Tibial artery (tissue), 4 donors: Measurements from ENCODE around the gene CD34.

Experiments used
- DNase-seq, 2 donors: peaks; one replicate each; pipeline ENCODE4 v3.0.0-alpha.2; 2019
- H3K27ac ChIP-seq, 2 donors: fragments of 200-600 bp; sonication (generic) in 1 of 2; 1 replicate in 1 of 2; 2 replicates in 1 of 2; pipeline ENCODE4 v1.5.1; 2018 to 2019; ENCODE audit warnings: mild to moderate bottlenecking in 1 of 2
- H3K27me3 ChIP-seq, 2 donors: fragments of 200-600 bp; sonication (generic) in 1 of 2; one replicate each; pipeline versions ENCODE4 v1.5.1 to v1.6.0; 2016 to 2019
- H3K36me3 ChIP-seq, 3 donors: fragments of 200-600 bp; sonication (generic) in 2 of 3; one replicate each; pipeline ENCODE4 v1.5.1; 2016 to 2019; ENCODE audit warnings: mild to moderate bottlenecking in 2 of 3
- H3K4me1 ChIP-seq, 4 donors: fragments of 200-600 bp; sonication (generic) in 2 of 4; 1 replicate in 3 of 4; 2 replicates in 1 of 4; pipeline ENCODE4 v1.5.1; 2016 to 2019
- H3K4me3 ChIP-seq, 2 donors: fragments of 200-600 bp; sonication (generic) in 1 of 2; 1 replicate in 1 of 2; 2 replicates in 1 of 2; pipeline ENCODE4 v1.5.1; 2018 to 2019; ENCODE audit warnings: mild to moderate bottlenecking in 2 of 2
- H3K9me3 ChIP-seq, 3 donors: fragments of 200-600 bp; sonication (generic) in 1 of 3; one replicate each; pipeline ENCODE4 v1.5.1; 2016 to 2019
- CTCF ChIP-seq, 2 experiments: fragments of 200-600 bp in 1 of 2; fragments of 450-650 bp in 1 of 2; IDR thresholded peaks; one replicate each; pipeline ENCODE4 v1.5.1; 2017 to 2019; ENCODE audit warnings: antibody characterized with exemption in 2 of 2, mild to moderate bottlenecking in 1 of 2, moderate library complexity in 1 of 2
- intact Hi-C: fragments of 100-400 bp; cut with DNase I; formaldehyde crosslinking; loops from one replicate; pipeline ENCODE4 v1.15.0; 2023; ENCODE audit warnings: low total_unique reads

The CD34 gene

GRCh38 chr1:207913951-207914350, 3.0 kb upstream of the CD34 start:
- no peak overlapping the region for H3K4me3 ChIP-seq
- TF ChIP-seq CTCF (IDR thresholded peaks at IDR 0.05): no peak
- no peaks in the 10 kb centered on the region for H3K36me3 ChIP-seq
- intact Hi-C loops: no loop called here
- no peak for DNase-seq
- peaks cover 0 to 16% (median 9%) of the 10 kb centered on the region in 4 donors for H3K4me1 ChIP-seq
- H3K27me3 ChIP-seq: peaks cover 0 to 7% of the 10 kb centered on the region in 2 donors
- H3K9me3 ChIP-seq: no peaks in the 10 kb centered on the region
- H3K27ac ChIP-seq: no peak overlapping the region

GRCh38 chr1:207911856-207912760, 1.2 kb upstream of the CD34 start:
- DNase-seq: no peak
- intact Hi-C loops: no loop called here
- peaks cover 0 to 7% of the 10 kb centered on the region in 2 donors for H3K27me3 ChIP-seq
- no peak overlapping the region for H3K4me3 ChIP-seq
- H3K27ac ChIP-seq: no peak overlapping the region
- H3K36me3 ChIP-seq: no peaks in the 10 kb centered on the region
- no peaks in the 10 kb centered on the region for H3K9me3 ChIP-seq
- no peak for TF ChIP-seq CTCF (IDR thresholded peaks at IDR 0.05)
- H3K4me1 ChIP-seq: peaks cover 0 to 13% (median 7%) of the 10 kb centered on the region in 4 donors

- no peaks in the 10 kb centered on the region for H3K36me3 ChIP-seq
- H3K27me3 ChIP-seq: peaks cover 0 to 7% of the 10 kb centered on the region in 2 donors
- TF ChIP-seq CTCF (IDR thresholded peaks at IDR 0.05): no peak
- peak overlapping the region; percentile 53 to 56 for H3K4me3 ChIP-seq
- H3K9me3 ChIP-seq: no peaks in the 10 kb centered on the region
- DNase-seq: no peak
- H3K4me1 ChIP-seq: peaks cover 0 to 13% (median 7%) of the 10 kb centered on the region in 4 donors
- peak overlapping the region; percentile 25 to 71 for H3K27ac ChIP-seq
- intact Hi-C loops: no loop called here
Observed at GRCh38 chr1:207909687-207910086, 1.2 kb downstream of the CD34 start.

- Histone ChIP-seq H3K4me1 (peaks cover 0 to 13% (median 7%) of the 10 kb centered on the region in 4 donors), H3K36me3 (no peaks in the 10 kb centered on the region), H3K4me3 (no peak overlapping the region), H3K9me3 (no peaks in the 10 kb centered on the region), H3K27me3 (peaks cover 0 to 7% of the 10 kb centered on the region in 2 donors), H3K27ac (peak overlapping the region in 1 of 2 donors; percentile 71)
- DNase-seq: peak in 1 of 2 donors; percentile 63
- intact Hi-C loops: no loop called here
- no peak for TF ChIP-seq CTCF (IDR thresholded peaks at IDR 0.05)
Observed at GRCh38 chr1:207908107-207908734, 2.7 kb downstream of the CD34 start.

- no peak overlapping the region for H3K4me3 ChIP-seq
- H3K4me1 ChIP-seq: no peaks in the 10 kb centered on the region
- DNase-seq: no peak
- no peak overlapping the region for H3K27ac ChIP-seq
- no peaks in the 10 kb centered on the region for H3K27me3 ChIP-seq
- H3K9me3 ChIP-seq: no peaks in the 10 kb centered on the region
- no peaks in the 10 kb centered on the region for H3K36me3 ChIP-seq
- intact Hi-C loops: no loop called here
- no peak for TF ChIP-seq CTCF (IDR thresholded peaks at IDR 0.05)
Observed at GRCh38 chr1:207904391-207904790, 6.5 kb downstream of the CD34 start.
